Gastrocnemius medialis (tissue), 4 donors: ENCODE measurements around the gene NTN1. TPM values are rescaled to one million over a fixed set of nuclear protein-coding genes. Genes with fewer than 3 reads are reported as not detected.

Experiments used
- ATAC-seq, 2 donors: fragments of 150-250 bp; one replicate each; pipeline ENCODE4 v1.9.1; 2016
- DNase-seq, 2 donors: peaks; one replicate each; pipeline ENCODE4 v3.0.0-alpha.2; 2019
- H3K27ac ChIP-seq, 4 donors: fragments of 200-600 bp; sonication (generic); 1 replicate in 1 of 4; 2 replicates in 3 of 4; pipeline ENCODE4 v1.5.1; 2016 to 2018; ENCODE audit warnings: mild to moderate bottlenecking in 2 of 4, moderate library complexity in 1 of 4
- H3K27me3 ChIP-seq, 3 donors: fragments of 200-600 bp; sonication (generic) in 2 of 3; 1 replicate in 1 of 3; 2 replicates in 2 of 3; pipeline versions ENCODE4 v1.5.1 to v1.6.0; 2016 to 2019; ENCODE audit warnings: mild to moderate bottlenecking in 1 of 3, moderate library complexity in 1 of 3
- H3K36me3 ChIP-seq, 2 donors: fragments of 200-600 bp; sonication (generic) in 1 of 2; one replicate each; pipeline ENCODE4 v1.5.1; 2017 to 2018
- H3K4me1 ChIP-seq, 2 donors: fragments of 200-600 bp; sonication (generic) in 1 of 2; one replicate each; pipeline ENCODE4 v1.5.1; 2016 to 2017; ENCODE audit warnings: mild to moderate bottlenecking in 2 of 2
- H3K4me3 ChIP-seq, 4 donors: fragments of 200-600 bp; sonication (generic) in 3 of 4; 1 replicate in 1 of 4; 2 replicates in 3 of 4; pipeline ENCODE4 v1.5.1; 2016 to 2019; ENCODE audit warnings: mild to moderate bottlenecking in 2 of 4
- H3K9me3 ChIP-seq, 3 donors: fragments of 200-600 bp; sonication (generic) in 2 of 3; 1 replicate in 1 of 3; 2 replicates in 2 of 3; pipeline ENCODE4 v1.5.1; 2016 to 2019
- POLR2A ChIP-seq, 2 donors: fragments of 450-650 bp; IDR thresholded peaks; one replicate each; pipeline ENCODE4 v1.6.1; 2017; ENCODE audit warnings: antibody characterized with exemption in 2 of 2, mild to moderate bottlenecking in 2 of 2, moderate library complexity in 2 of 2
- in situ Hi-C, 4 donors: fragments of 200-750 bp; cut with MboI; loops; one replicate each; pipeline versions ENCODE4 v1.15.0 to v1.8.0; 2017; ENCODE audit warnings: low sequenced_read_pairs in 4 of 4
- intact Hi-C: fragments of 100-400 bp; cut with DNase I; formaldehyde crosslinking; loops from one replicate; pipeline ENCODE4 v1.15.1; 2023; ENCODE audit warnings: low total_unique reads
- total RNA-seq, 4 donors: library from RNA; depleted of rRNA; stranded (reverse); fragments of >200 nt; gene quantifications; one replicate each; pipeline versions ENCODE4 v1.1.0 to v1.2.3, GENCODE V29; 2016
- TF ChIP-seq, protein P1 (sequence below), 5 experiments: fragments of 450-650 bp in 3 of 5; fragments of 200-600 bp in 2 of 5; sonication (generic) in 2 of 5; IDR thresholded peaks in 4 of 5; conservative IDR thresholded peaks in 1 of 5; 1 replicate in 4 of 5; 2 replicates in 1 of 5; pipeline ENCODE4 v1.5.1; 2016 to 2019; ENCODE audit warnings: antibody characterized with exemption in 5 of 5, mild to moderate bottlenecking in 3 of 5, moderate library complexity in 3 of 5

NTN1 gene
- total RNA-seq, 4 donors from 2014 or later = 0.76 to 4.1 (median 1.2) TPM

DNA sequence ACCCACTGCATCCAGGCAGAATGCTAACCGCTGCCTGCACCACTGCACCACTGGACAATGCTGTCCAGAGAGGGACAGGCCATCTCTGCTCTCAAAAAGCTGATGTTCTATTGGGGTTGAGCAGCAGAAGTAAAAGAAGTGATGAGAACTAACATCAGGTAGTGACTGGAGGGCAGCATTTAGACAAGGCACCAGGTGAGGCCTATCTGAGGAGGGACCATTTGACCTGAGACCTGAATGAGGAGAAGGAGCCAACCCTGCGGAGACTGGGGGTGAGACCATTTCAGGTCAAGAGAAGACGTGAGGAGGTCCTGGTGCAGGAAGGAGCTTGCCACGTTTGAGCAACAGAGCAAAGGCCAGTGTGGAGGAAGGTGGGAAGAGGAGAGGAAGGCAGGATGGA lies 34.0 kb downstream of the NTN1 start:
- intact Hi-C loops = no loop called here
- Histone ChIP-seq H3K27me3 (no peaks in the 10 kb centered on the region), H3K27ac (no peak overlapping the region), H3K4me1 (no peaks in the 10 kb centered on the region), H3K36me3 (no peaks in the 10 kb centered on the region), H3K4me3 (no peak overlapping the region), H3K9me3 (no peaks in the 10 kb centered on the region)
- ATAC-seq (no peak), DNase-seq (no peak)
- no peak for TF ChIP-seq POLR2A (IDR thresholded peaks at IDR 0.05)
- TF ChIP-seq, protein P1, sequence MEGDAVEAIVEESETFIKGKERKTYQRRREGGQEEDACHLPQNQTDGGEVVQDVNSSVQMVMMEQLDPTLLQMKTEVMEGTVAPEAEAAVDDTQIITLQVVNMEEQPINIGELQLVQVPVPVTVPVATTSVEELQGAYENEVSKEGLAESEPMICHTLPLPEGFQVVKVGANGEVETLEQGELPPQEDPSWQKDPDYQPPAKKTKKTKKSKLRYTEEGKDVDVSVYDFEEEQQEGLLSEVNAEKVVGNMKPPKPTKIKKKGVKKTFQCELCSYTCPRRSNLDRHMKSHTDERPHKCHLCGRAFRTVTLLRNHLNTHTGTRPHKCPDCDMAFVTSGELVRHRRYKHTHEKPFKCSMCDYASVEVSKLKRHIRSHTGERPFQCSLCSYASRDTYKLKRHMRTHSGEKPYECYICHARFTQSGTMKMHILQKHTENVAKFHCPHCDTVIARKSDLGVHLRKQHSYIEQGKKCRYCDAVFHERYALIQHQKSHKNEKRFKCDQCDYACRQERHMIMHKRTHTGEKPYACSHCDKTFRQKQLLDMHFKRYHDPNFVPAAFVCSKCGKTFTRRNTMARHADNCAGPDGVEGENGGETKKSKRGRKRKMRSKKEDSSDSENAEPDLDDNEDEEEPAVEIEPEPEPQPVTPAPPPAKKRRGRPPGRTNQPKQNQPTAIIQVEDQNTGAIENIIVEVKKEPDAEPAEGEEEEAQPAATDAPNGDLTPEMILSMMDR (IDR thresholded peaks at IDR 0.05 in 4 of 5, conservative IDR thresholded peaks at IDR 0.05 in 1 of 5) = no peak
- in situ Hi-C loops = no loop called here

DNA sequence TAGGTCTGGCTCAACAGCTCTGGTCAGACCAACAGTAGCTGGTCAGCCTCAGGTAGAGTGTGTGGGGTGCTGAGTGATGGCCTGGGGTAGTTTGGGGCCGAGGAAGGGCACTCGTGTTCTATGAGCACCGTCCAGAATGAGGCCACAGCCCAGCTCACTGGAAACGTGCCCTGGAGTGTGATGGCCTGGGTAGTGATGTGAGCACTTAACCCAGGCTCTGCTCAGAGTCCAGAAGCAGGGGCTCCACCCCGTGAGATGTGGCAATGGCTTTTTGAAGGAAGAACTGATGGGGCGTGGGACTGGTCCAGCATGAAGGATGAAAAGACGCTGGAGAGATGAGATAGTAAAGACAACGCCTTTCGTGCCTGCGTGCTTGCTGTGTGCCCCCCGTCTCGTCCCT lies 35.3 kb downstream of the NTN1 start:
- no peaks in the 10 kb centered on the region for H3K4me1 ChIP-seq
- intact Hi-C loops = no loop called here
- no peaks in the 10 kb centered on the region for H3K36me3 ChIP-seq
- in situ Hi-C loops = no loop called here
- TF ChIP-seq, protein P1 (IDR thresholded peaks at IDR 0.05 in 4 of 5, conservative IDR thresholded peaks at IDR 0.05 in 1 of 5) = no peak
- no peak for TF ChIP-seq POLR2A (IDR thresholded peaks at IDR 0.05)
- no peaks in the 10 kb centered on the region for H3K27me3 ChIP-seq
- H3K9me3 ChIP-seq = no peaks in the 10 kb centered on the region
- H3K4me3 ChIP-seq = no peak overlapping the region
- no peak overlapping the region for H3K27ac ChIP-seq
- DNase-seq (peak in 1 of 2 donors; percentile 16), ATAC-seq (no peak)

DNA sequence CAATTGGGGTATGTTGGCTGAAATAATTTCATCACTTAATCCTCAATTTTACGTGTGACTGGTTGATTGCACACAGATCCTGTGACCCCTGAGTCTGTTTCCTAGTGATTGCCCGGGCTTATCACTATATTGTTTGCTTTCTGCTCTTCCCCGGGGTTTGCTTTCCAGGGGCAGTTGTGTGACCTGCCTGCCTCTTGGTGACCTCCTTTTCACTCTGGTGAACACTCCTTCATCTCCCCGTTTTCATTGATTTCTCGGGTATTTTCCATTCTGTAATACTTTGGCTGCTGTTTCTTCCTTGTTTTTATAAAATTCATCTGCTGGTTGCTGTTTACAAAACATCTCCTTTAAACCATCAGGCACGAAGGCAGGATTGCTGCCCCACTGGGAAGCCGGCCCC lies 36.0 kb downstream of the NTN1 start:
- no peaks in the 10 kb centered on the region for H3K9me3 ChIP-seq
- no peak overlapping the region for H3K4me3 ChIP-seq
- no peaks in the 10 kb centered on the region for H3K27me3 ChIP-seq
- no peaks in the 10 kb centered on the region for H3K4me1 ChIP-seq
- ATAC-seq (no peak), DNase-seq (no peak)
- H3K36me3 ChIP-seq = no peaks in the 10 kb centered on the region
- TF ChIP-seq, protein P1 (IDR thresholded peaks at IDR 0.05 in 4 of 5, conservative IDR thresholded peaks at IDR 0.05 in 1 of 5) = no peak
- TF ChIP-seq POLR2A (IDR thresholded peaks at IDR 0.05) = no peak
- in situ Hi-C loops (no loop called here), intact Hi-C loops (no loop called here)
- no peak overlapping the region for H3K27ac ChIP-seq

DNA sequence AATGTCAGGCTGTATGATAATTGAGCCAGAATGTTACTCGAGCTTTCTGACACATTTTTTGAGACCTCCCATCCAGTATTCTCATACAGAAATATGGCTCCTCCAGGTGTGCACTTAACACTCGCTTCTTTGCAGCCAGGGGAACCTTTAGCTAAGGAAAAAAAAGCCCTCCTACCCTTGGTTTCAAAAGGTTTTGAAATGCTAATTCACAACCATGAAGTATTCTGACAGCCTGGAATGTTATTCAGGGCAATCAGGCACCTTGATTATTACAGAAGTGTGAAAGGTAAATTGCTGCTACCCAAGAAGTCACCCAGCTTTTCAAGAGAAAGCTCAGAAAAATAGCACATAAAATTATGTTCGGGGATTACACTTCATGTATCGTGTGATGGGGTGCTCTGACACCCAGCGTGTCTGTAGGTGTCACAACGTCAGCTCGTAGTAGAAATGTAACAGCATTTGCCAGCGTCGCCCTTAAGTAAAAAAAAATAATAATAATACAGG lies 41.1 kb downstream of the NTN1 start:
- Histone ChIP-seq H3K9me3 (no peaks in the 10 kb centered on the region), H3K4me1 (no peaks in the 10 kb centered on the region), H3K27ac (no peak overlapping the region), H3K4me3 (no peak overlapping the region), H3K36me3 (no peaks in the 10 kb centered on the region), H3K27me3 (no peaks in the 10 kb centered on the region)
- TF ChIP-seq, protein P1 (IDR thresholded peaks at IDR 0.05 in 4 of 5, conservative IDR thresholded peaks at IDR 0.05 in 1 of 5) = no peak
- no peak for TF ChIP-seq POLR2A (IDR thresholded peaks at IDR 0.05)
- no peak for DNase-seq
- ATAC-seq = no peak
- in situ Hi-C loops (no loop called here), intact Hi-C loops (no loop called here)

DNA sequence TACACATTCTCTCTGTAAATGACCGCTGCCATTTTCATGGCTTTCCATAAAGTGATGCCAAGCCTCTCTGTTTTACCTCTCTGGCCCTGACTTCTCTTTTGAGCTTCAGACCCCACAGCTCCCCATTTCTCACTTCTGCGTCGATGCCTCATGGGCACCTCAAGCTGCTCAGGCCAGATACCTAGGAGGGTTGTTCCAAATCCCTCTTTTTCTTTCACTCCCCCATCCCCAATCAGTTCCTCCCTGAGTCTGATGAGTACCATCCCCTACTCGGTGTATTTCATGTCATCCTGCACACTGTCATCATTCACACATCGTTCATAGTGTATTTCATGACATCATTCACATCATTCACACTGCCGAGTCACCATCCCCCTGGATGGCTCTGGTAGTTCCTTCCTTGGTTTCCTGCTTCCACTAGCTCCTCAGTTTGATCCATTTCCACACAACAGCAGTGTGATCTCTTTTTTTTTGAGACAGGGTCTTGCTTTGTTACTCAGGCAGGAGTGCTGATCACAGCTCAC lies 43.1 kb downstream of the NTN1 start:
- ATAC-seq = no peak
- no peak overlapping the region for H3K27ac ChIP-seq
- H3K4me1 ChIP-seq = no peaks in the 10 kb centered on the region
- H3K4me3 ChIP-seq = no peak overlapping the region
- intact Hi-C loops = no loop called here
- in situ Hi-C loops = no loop called here
- H3K9me3 ChIP-seq = no peaks in the 10 kb centered on the region
- H3K36me3 ChIP-seq = no peaks in the 10 kb centered on the region
- no peaks in the 10 kb centered on the region for H3K27me3 ChIP-seq
- DNase-seq = no peak
- no peak for TF ChIP-seq POLR2A (IDR thresholded peaks at IDR 0.05)
- TF ChIP-seq, protein P1 (IDR thresholded peaks at IDR 0.05 in 4 of 5, conservative IDR thresholded peaks at IDR 0.05 in 1 of 5) = no peak
